Right lobe of liver (tissue), 6 donors: ENCODE data around the gene DMRT1. TPM values are rescaled to one million over a fixed set of nuclear protein-coding genes. Genes with fewer than 3 reads are reported as not detected.

ENCODE experiments used
- ATAC-seq, 4 donors: fragments of 200-7000 bp; cut with Tn5 transposase; one replicate each; pipeline ENCODE4 v1.9.1; 2020; ENCODE audit warnings: mild to moderate bottlenecking in 4 of 4, moderate library complexity in 4 of 4
- DNase-seq, 3 donors: peaks; one replicate each; pipeline ENCODE4 v3.0.0-alpha.2; 2020
- H3K27ac ChIP-seq, 3 donors: fragments of 200-600 bp; one replicate each; pipeline ENCODE4 v1.8.0; 2022
- H3K27me3 ChIP-seq, 2 donors: fragments of 200-600 bp; one replicate each; pipeline ENCODE4 v1.8.0; 2022
- H3K36me3 ChIP-seq, 4 donors: fragments of 200-600 bp; sonication (generic) in 1 of 4; one replicate each; pipeline versions ENCODE4 v1.5.1 to v1.8.0; 2017 to 2022; ENCODE audit warnings: control low read depth in 1 of 4
- H3K4me1 ChIP-seq, 4 donors: fragments of 200-600 bp; sonication (generic) in 1 of 4; one replicate each; pipeline versions ENCODE4 v1.5.1 to v1.8.0; 2017 to 2022; ENCODE audit warnings: control low read depth in 1 of 4
- H3K4me3 ChIP-seq, 3 donors: fragments of 200-600 bp; one replicate each; pipeline ENCODE4 v1.8.0; 2022
- H3K9me3 ChIP-seq, 4 donors: fragments of 200-600 bp; sonication (generic) in 1 of 4; one replicate each; pipeline versions ENCODE4 v1.5.1 to v1.8.0; 2017 to 2022; ENCODE audit warnings: control low read depth in 1 of 4
- CTCF ChIP-seq, 4 donors: fragments of 200-600 bp in 3 of 4; fragments of 450-650 bp in 1 of 4; IDR thresholded peaks; one replicate each; pipeline versions ENCODE4 v1.5.1 to v1.8.0; 2016 to 2022; ENCODE audit warnings: antibody characterized with exemption in 4 of 4, mild to moderate bottlenecking in 2 of 4
- POLR2A ChIP-seq: fragments of 450-650 bp; IDR thresholded peaks from one replicate; pipeline ENCODE4 v1.6.1; 2017; ENCODE audit warnings: antibody characterized with exemption, mild to moderate bottlenecking
- WGBS: methylation state at CpG from one replicate; pipeline ENCODE4 v1.1.6; 2018; ENCODE audit warnings: low coverage, low lambda C conversion rate; ENCODE audit not compliant: insufficient coverage; ENCODE audit errors: missing lambda C conversion rate; 5-methylcytosine and 5-hydroxymethylcytosine counted together
- intact Hi-C, 2 donors: fragments of 100-400 bp; cut with DNase I; formaldehyde crosslinking; loops; one replicate each; pipeline versions ENCODE4 v1.11.2 to v1.14.1; 2022
- long read RNA-seq: library from polyadenylated mRNA; unstranded; transcript quantifications from one replicate; pipeline ENCODE4 v2.0.0, GENCODE V29; 2019
- total RNA-seq, 6 experiments: library from RNA; depleted of rRNA in 2 of 6; stranded (reverse); fragments of >200 nt in 2 of 6; fragmentation: NEBNext Ultra II Directional in 3 of 6; extraction: Animal tissue kit (Norgen Biotek cat#: 25700) in 3 of 6; gene quantifications; one replicate each; pipeline versions ENCODE4 v1.1.0 to v1.2.4, GENCODE V29; 2016 to 2023
- donor health status: DM: no; HTN: yes; CAD: no.
- donor health status: DM: no; HTN: no; CAD: no.
- donor health status: DM: no; HTN: no; CAD: no.
- donor health status: DM: no; HTN: yes; CAD: no.
- donor health status: DM: no; HTN: yes; CAD: no.

The DMRT1 gene
- not detected for total RNA-seq
- long read RNA-seq = 0 reads

- Histone ChIP-seq H3K27me3 (peaks cover 10 to 26% of the 10 kb centered on the region in 2 donors), H3K9me3 (no peaks in the 10 kb centered on the region), H3K36me3 (no peaks in the 10 kb centered on the region), H3K27ac (no peak within 1 kb of the TSS), H3K4me1 (no peaks in the 10 kb centered on the region), H3K4me3 (no peak within 1 kb of the TSS)
- no peak for TF ChIP-seq POLR2A
- no peak for TF ChIP-seq CTCF (IDR thresholded peaks at IDR 0.05)
- 0% methylated on average over 16 of the region's 84 CpGs for WGBS
- no peak for ATAC-seq
- DNase-seq = no peak
- intact Hi-C loops = no loop called here
These were observed at the start of gene DMRT1 for GRCh38 chr9:841371-842209. TSS of gene DMRT1 (plus strand) at chr9:841697. CDS start at chr9:841839, 142 bp downstream.

GRCh38 chr9:792331-793260 lies 48.9 kb upstream of the DMRT1 start:
- H3K9me3 ChIP-seq = no peaks in the 10 kb centered on the region
- TF ChIP-seq CTCF (IDR thresholded peaks at IDR 0.05) (no peak), POLR2A (no peak)
- H3K36me3 ChIP-seq = no peaks in the 10 kb centered on the region
- ATAC-seq (peak; percentile 63 to 91 (median 82)), DNase-seq (no peak)
- H3K4me3 ChIP-seq = no peak overlapping the region
- H3K4me1 ChIP-seq = peaks cover 0 to 4% (median 0%) of the 10 kb centered on the region in 4 donors
- H3K27ac ChIP-seq = no peak overlapping the region
- H3K27me3 ChIP-seq = no peaks in the 10 kb centered on the region
- intact Hi-C loops = loop anchor here in 1 of 2 donors (10.0 kb wide), 1 partner anchor 408 kb away; no protein-coding TSS in a partner anchor
- WGBS = 28% methylated on average over 10 of the region's 15 CpGs

GRCh38 chr9:794386-794785 lies 47.1 kb upstream of the DMRT1 start:
- WGBS = 67% methylated on average over 2 of the region's 2 CpGs
- ATAC-seq (no peak), DNase-seq (no peak)
- H3K4me3 ChIP-seq = no peak overlapping the region
- H3K9me3 ChIP-seq = no peaks in the 10 kb centered on the region
- intact Hi-C loops = loop anchor here in 1 of 2 donors (10.0 kb wide), 1 partner anchor 410 kb away; no protein-coding TSS in a partner anchor
- TF ChIP-seq CTCF (IDR thresholded peaks at IDR 0.05) = no peak
- TF ChIP-seq POLR2A = no peak
- no peaks in the 10 kb centered on the region for H3K36me3 ChIP-seq
- H3K27ac ChIP-seq = no peak overlapping the region
- H3K27me3 ChIP-seq = no peaks in the 10 kb centered on the region
- H3K4me1 ChIP-seq = peaks cover 0 to 4% (median 0%) of the 10 kb centered on the region in 4 donors

GRCh38 chr9:795869-796268 lies 45.6 kb upstream of the DMRT1 start:
- H3K36me3 ChIP-seq = no peaks in the 10 kb centered on the region
- ATAC-seq = no peak
- intact Hi-C loops = loop anchor here in 1 of 2 donors (10.0 kb wide), 1 partner anchor 411 kb away; no protein-coding TSS in a partner anchor
- H3K27me3 ChIP-seq = no peaks in the 10 kb centered on the region
- no peak overlapping the region for H3K4me3 ChIP-seq
- no peak for TF ChIP-seq POLR2A
- TF ChIP-seq CTCF (IDR thresholded peaks at IDR 0.05) = no peak
- no peak for DNase-seq
- WGBS = 78% methylated on average over 2 of the region's 6 CpGs
- peaks cover 0 to 4% (median 0%) of the 10 kb centered on the region in 4 donors for H3K4me1 ChIP-seq
- no peaks in the 10 kb centered on the region for H3K9me3 ChIP-seq
- no peak overlapping the region for H3K27ac ChIP-seq
